GM20000 (cell line): ENCODE data around the gene ANO6.

ENCODE experiments used
- DNase-seq: peaks from one replicate; pipeline ENCODE4 v3.0.0; 2012; ENCODE audit warnings: low spot score
- TF ChIP-seq, protein P1 (sequence below): IDR thresholded peaks from 2 replicates; pipeline ENCODE4 v1.5.1; 2012; ENCODE audit warnings: mild to moderate bottlenecking, control low read depth; ENCODE audit errors: extremely low read depth, missing control alignments

ANO6 gene

GRCh38 chr12:45284096-45284901 lies 68.4 kb downstream of the ANO6 start:
- TF ChIP-seq, protein P1, sequence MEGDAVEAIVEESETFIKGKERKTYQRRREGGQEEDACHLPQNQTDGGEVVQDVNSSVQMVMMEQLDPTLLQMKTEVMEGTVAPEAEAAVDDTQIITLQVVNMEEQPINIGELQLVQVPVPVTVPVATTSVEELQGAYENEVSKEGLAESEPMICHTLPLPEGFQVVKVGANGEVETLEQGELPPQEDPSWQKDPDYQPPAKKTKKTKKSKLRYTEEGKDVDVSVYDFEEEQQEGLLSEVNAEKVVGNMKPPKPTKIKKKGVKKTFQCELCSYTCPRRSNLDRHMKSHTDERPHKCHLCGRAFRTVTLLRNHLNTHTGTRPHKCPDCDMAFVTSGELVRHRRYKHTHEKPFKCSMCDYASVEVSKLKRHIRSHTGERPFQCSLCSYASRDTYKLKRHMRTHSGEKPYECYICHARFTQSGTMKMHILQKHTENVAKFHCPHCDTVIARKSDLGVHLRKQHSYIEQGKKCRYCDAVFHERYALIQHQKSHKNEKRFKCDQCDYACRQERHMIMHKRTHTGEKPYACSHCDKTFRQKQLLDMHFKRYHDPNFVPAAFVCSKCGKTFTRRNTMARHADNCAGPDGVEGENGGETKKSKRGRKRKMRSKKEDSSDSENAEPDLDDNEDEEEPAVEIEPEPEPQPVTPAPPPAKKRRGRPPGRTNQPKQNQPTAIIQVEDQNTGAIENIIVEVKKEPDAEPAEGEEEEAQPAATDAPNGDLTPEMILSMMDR = no peak
- no peak for DNase-seq

GRCh38 chr12:45285717-45286116 lies 69.8 kb downstream of the ANO6 start:
- TF ChIP-seq, protein P1 = no peak

GRCh38 chr12:45286621-45287020 lies 70.7 kb downstream of the ANO6 start:
- TF ChIP-seq, protein P1 = no peak
- DNase-seq = no peak

More at GRCh38 chr12:45285717-45286116, 69.8 kb downstream of the ANO6 start:
- DNase-seq = no peak

DNA sequence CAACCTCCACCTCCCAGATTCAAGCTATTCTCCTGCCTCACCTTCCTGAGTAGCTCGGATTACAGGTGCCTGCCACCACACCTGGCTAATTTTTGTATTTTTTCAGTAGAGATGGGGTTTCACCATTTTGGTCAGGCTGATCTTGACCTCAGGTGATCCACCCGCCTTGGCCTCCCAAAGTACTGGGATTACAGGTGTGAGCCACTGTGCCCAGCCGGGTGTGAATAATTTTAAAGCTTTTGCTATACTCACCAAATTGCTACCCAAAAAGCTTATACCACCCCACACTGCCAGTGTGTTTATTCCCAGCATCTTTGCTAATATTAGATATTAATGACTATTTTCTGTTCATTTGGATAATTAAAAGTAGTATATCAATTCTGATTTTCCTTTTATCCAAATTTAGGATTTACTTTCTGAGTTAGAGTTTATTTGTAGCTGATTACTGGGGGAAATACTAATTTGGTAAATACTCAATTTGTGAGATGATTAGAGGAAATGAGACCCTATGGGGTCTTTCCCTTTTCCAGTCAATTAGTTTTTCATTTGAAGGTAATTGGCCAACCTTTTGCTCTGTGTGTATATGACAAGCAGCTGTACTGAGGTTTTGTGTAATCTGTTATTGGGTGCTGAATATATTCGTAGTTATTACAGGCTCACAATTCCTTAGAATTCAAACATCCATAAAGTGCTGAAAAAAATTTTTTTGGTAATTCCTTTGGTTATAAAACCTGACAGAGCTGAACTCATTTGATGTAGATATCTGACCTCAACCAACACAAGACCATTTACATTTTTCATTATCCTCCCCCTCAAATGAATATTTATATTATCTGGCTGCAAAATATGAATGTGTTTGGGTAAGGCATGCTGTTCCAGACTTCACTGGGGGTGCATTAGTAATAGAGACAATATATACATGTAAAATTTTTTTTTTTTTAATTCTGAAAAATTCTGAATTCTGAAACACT lies 73.6 kb downstream of the ANO6 start:
- TF ChIP-seq, protein P1 = no peak
- DNase-seq = no peak

GRCh38 chr12:45290216-45290605 lies 74.3 kb downstream of the ANO6 start:
- TF ChIP-seq, protein P1 = no peak
- DNase-seq = no peak

DNA sequence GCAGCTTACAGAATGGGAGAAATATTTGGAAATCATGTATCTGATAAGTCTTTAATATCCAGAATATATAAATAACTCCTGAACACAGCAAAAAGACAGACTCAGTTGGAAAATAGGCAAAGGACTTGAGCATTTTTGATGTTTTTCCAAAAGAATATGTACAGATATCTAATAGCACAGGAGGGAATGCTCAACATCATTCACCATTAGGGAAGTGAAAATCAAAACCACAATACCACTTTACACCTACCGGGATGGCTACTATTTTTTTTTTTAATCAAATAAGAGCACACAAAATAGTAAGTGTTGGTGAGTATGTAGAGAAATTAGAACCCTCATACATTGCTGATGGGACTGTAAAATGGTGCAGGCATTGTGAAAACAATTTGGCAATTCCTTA lies 75.6 kb downstream of the ANO6 start:
- TF ChIP-seq, protein P1 = no peak
- DNase-seq = no peak
